DMS 273 (cell line): ENCODE results near the gene SELENOO.

Source experiments
- DNase-seq: peaks from one replicate; lab custom pipeline; 2025; ENCODE audit not compliant: unreplicated experiment; lab: John Stamatoyannopoulos, UW

Gene SELENOO

DNA sequence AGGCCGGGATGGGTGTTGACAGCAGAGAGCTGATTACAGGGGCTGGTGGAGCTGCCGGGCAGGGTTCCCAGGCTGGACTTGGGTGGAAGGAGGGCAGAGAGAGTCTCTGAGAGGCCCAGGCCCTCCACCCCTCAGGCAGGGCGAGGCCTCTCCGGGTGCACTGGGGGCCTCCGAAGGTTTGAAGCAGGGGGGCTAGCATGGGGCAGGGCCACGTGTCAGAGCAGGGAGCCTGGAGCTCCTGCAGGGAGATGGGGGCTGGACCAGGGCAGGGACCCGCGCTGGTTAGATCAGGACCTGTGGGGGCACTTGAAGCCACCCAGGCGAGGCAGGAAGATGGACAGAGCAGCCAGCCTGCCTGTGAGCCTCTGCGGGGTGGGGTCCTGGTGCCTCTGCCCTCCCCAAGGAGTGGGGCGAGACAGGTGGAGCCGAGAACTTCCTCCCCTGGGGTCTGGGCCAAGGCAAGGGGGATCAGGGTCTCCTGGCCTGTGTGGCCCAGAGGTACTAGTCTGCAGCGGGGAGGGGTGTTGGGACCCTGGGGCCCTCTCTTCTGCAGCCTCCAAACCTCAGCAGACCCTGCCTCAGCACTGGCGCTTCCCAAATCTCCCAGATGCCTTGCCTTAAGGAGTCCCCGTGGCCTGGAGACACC, 29.4 kb upstream of the SELENOO start:
- DNase-seq: no peak

DNA sequence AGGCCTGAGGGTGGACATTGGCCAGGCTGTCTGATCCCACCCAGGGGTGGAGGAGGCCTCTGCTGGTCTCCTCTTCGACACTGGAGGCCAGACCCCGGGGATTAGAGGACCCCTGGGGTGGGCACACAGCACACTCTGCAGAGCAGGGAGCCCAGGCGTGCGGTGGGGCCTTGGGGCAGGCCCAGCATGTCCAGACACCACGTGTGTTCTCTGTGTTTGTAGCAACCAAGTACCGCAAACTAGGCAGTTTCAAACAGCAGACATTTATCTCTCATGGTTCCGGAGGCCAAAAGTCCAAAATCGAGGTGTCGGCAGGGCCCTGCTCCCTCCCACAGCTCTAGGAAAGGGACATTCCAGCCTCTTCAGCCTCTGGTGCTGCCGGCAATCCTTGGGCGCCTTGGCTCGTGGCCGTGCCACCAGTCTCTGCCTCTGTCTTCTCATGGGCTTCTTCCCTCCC, 28.8 kb upstream of the SELENOO start:
- DNase-seq: no peak

DNA sequence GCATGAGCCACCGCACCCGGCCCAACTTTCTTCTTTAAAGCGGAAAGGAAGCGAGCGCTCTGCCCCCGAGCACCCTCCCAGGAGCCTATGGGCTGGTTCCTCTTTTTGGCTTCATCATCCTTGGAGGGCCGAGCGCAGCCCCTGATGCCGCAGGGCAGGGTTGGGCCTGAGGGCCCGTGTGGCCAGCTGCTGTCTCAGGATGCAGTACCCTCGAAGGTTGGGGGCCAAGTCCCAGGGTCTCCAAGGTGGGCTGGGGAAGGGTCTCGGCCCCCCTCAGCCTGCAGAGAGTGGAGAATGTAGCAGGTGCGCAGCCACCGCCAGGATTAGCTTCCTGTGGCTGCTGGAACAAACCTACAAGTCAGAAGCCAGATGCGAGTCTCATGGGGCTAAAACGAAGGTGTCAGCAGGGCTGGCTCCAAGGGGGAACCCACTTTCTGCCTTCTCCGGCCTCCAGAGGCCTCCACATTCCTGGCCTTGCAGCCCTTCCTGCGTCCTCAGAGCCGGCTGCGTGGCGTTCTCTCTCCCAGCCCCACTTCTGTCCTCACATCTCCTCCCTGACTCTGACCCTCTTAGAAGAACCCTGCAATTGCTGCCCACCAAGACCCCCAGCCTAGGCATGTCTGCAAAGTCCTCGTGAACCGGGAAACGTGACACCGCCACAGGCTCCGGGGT, 27.4 kb upstream of the SELENOO start:
- no peak for DNase-seq

GRCh38 chr22:50173983-50174355, 26.8 kb upstream of the SELENOO start:
- DNase-seq: no peak

DNA sequence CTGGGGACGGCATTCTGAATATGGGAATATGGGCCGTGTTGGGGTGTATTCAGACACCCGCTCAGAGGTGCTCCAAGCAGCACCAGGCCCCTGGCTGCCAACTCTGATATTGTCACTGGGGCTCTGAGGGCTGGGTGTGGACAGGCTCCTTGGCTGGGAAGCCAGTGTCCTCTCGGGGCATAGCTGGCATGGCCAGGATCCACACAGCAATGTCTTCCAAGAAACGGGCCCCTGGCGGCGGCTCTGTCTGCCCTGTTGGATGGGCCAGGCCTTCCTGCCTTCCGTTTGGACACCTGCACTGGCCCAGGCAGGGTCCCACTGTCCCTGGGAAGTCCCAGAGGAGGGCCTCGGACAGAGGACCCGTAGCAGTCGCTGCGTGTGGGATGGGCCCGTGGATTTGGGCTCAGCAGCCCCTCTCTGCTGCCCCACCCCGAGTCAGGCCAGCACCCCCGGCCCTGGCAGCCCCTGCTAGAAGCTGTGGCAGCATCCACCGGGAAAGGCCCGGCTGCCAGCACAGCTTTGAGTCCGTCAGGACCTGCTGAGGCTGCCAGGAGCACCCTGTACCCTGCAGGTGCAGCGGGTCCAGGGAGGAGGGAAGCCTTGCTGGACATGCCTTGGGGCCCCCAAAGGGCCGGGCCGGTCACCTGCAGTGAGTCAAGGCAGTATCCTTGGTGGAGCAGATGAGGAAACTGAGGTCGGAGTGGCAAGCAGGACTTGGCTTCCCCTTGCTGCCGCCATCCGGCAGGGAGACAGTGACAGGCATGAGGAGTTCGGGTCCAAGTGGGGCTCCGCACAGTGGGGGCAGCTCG, 26.2 kb upstream of the SELENOO start:
- DNase-seq: no peak

DNA sequence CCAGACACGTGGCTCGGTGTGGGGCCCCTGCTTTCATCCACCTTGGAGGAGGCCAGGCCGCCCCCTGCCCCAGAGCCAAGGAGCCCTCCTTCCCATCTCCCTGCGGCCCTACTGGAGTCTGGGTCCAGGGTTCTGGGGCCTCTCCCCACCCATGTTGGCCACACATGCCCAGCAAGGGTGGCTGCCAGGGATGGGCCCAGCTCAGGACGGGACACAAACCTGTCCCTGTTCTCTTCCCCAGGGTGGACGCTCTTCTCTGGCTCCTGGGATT, 25.7 kb upstream of the SELENOO start:
- no peak for DNase-seq

GRCh38 chr22:50175921-50176849, 24.6 kb upstream of the SELENOO start:
- no peak for DNase-seq

GRCh38 chr22:50176850-50177536, 23.8 kb upstream of the SELENOO start:
- DNase-seq: no peak

- DNase-seq: no peak
Measured at GRCh38 chr22:50177537-50178470, 23.0 kb upstream of the SELENOO start.

DNA sequence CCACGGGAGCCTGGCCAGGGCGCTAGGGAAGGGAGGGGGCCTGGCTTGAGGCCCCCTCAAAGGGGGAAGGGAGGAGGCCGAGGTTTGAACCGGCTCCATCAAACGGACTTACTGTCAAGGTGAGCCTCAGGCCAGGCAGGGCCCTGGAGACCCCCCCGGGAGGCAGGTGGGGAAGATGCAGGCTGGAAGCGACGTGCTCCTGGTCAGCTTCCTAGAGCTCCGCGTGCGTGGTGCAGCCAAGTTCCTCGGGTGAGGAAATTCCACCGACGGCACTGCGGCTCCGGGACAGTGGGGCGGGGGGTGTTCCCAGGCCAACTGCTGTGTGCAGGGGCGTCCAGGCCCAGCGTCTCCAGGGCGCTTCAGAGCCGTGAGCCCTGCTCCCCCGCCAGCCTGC, 22.3 kb upstream of the SELENOO start:
- no peak for DNase-seq

- DNase-seq: no peak
Measured at GRCh38 chr22:50178871-50179869, 21.6 kb upstream of the SELENOO start.

- no peak for DNase-seq
Measured at GRCh38 chr22:50179937-50180726, 20.7 kb upstream of the SELENOO start.

- DNase-seq: no peak
Measured at GRCh38 chr22:50180727-50181521, 19.9 kb upstream of the SELENOO start.

GRCh38 chr22:50182176-50183081, 18.4 kb upstream of the SELENOO start:
- DNase-seq: peak; percentile 22

- DNase-seq: no peak
Measured at GRCh38 chr22:50183141-50183971, 17.5 kb upstream of the SELENOO start.
